RKO (cell line): ENCODE results near the gene AGRN.
"Not testable (repeated sequence)": the region's sequence is repeated elsewhere in the genome, so short reads cannot be mapped to it uniquely, and the experiment has no call there.

Experiments used
- DNase-seq: peaks from one replicate; pipeline ENCODE4 v3.0.0-alpha.2; 2016; ENCODE audit warnings: low spot score

Gene AGRN

DNA sequence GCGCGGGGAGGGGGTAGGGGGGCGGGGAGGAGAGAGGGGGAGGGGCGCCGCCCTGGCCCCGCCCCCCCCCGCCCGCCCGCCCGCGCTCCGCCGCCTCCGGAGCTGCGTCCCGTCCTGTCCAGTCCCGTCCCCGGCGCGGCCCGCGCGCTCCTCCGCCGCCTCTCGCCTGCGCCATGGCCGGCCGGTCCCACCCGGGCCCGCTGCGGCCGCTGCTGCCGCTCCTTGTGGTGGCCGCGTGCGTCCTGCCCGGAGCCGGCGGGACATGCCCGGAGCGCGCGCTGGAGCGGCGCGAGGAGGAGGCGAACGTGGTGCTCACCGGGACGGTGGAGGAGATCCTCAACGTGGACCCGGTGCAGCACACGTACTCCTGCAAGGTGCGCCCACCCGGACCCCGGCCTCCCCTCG is at the start of gene AGRN:
Gene AGRN, plus strand, starts transcription at position 121 of the 405 bp plus-strand sequence. Its CDS starts 53 bp downstream, at position 174.
- peak; percentile 55 for DNase-seq

DNA sequence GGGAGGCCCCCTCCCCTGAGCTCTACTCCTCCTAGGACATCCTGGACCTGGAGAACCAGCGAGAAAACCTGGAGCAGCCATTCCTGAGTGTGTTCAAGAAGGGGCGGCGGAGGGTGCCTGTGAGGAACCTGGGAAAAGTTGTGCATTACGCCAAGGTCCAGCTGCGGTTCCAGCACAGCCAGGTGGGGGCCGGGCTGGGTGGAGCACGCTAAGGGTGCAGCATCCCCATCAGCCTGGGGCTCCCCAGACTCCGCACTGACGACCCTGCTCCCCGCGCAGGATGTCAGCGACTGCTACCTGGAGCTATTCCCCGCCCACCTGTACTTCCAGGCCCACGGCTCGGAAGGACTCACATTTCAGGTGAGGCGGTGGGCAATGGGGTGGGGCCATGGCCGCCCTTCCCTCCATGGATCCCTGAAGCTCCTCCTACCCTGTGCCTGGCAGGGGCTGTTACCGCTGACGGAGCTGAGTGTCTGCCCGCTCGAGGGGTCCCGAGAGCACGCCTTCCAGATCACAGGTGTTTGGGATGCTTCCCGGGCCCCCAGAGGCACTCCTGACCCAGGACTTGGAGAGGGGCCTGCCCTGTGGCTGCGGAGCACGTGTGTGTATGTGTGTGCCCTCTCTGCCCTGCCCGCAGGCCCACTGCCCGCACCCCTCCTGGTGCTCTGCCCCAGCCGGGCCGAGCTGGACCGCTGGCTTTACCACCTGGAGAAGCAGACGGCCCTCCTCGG is 49.5 kb upstream of the AGRN start:
- DNase-seq = no peak

- DNase-seq = no peak
Measured at GRCh38 chr1:970973-971730, 48.8 kb upstream of the AGRN start.

- no peak for DNase-seq
Measured at GRCh38 chr1:971751-972506, 48.0 kb upstream of the AGRN start.

- no peak for DNase-seq
Measured at GRCh38 chr1:972726-973458, 47.0 kb upstream of the AGRN start.

GRCh38 chr1:973459-974292 is 46.2 kb upstream of the AGRN start:
- DNase-seq = no peak

DNA sequence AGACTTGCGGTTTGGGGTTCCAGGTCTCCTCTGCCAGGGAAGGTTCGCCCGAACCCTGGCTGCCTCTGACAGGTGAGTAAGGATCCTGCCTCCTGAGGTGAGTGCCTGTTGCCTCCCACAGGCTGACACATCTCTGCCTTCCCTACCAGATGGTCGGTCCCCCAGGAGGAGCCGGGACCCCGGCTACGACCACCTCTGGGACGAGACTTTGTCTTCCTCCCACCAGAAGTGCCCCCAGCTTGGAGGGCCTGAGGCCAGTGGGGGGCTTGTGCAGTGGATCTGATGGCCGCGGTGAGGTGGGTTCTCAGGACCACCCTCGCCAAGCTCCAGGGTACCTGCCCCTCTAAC is 45.7 kb upstream of the AGRN start:
- no peak for DNase-seq

GRCh38 chr1:974687-975328 is 45.1 kb upstream of the AGRN start:
- DNase-seq = no peak

- no peak for DNase-seq
Measured at GRCh38 chr1:975365-975764, 44.6 kb upstream of the AGRN start.

GRCh38 chr1:975896-976683 is 43.8 kb upstream of the AGRN start:
- peak; percentile 84 for DNase-seq

- DNase-seq = not testable (repeated sequence)
Measured at GRCh38 chr1:976791-977190, 43.1 kb upstream of the AGRN start.

DNA sequence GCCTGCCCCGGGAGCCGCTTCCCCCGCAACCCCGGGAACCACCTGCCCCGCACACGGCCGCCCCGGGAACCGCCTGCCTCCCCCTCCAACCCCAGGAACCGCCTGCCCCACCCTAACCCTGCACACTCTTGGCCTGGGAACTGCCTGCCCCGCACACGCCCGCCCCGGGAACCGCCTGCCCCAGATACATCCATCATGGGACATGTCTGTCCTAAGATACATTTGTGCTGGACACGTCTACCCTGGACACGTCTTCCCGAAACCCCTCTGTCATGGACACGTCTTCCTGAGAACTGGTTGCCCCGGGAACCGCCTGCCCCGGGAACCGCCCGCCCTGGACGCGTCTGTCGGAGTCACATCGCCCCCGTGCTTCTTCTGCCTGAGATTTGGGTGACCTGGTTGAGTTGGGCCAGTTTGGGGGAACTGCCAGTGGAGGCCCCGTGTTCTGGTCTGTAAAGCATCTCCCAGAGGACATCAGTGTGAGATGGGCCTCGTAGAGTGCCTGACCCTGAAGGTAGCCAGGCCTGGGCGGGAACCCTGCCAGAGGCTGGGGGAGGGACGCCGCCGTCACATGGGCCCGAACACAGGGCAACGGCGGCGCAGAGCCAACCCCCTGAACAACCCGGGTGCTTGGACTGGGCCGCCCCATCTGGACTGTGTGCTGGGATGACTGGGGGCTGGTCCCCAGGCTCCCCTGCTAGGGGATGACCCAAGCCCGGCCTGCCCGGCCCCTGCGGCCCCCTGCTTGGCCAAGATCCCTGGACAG is 41.7 kb upstream of the AGRN start:
- DNase-seq = peak; percentile 60

DNA sequence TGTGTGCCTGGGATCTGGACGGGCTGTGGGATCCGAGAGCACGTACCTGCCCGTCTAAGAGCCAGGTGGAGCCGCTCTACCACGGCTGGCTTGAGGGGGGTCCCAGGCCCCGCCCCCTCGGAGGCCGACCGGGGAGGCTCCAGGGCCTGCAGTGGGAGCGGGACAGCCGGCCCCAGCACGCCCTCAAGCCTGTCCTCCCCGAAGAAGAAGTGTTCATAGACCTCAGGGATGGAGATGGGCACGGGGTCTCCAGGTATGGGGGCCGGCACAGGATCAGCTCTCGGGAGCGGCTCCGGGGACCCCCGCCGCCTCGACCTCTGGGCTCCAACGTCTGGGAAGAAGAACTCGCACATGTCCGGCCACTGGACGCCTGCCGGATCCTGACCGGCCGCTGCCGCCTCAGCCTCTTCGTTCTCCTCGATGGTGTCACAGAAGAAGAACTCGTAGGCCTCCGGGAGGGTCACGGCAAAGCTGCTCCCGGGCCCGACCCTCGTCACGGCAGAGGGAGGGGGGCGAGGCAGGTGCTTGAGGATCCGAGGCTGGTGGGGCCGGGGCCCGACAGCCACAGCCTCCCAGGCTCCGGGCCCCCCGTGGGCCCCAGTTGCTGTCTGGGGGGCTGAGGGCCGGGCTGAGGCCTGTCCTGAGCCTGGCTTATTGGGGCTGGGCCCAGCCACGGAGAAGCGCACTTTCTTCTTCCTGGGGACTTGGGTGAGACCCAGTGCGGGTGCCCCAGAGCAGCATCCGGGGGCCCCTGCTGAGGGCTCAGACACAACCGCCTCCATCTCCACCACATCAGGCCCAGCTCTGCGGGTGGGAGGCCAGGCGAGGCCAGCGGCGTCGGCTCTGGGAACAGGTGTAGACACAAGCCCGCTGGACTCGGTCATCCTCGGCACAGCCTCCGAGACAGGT is 40.8 kb upstream of the AGRN start:
- no peak for DNase-seq

- DNase-seq = no peak
Measured at GRCh38 chr1:979744-980072, 40.2 kb upstream of the AGRN start.

DNA sequence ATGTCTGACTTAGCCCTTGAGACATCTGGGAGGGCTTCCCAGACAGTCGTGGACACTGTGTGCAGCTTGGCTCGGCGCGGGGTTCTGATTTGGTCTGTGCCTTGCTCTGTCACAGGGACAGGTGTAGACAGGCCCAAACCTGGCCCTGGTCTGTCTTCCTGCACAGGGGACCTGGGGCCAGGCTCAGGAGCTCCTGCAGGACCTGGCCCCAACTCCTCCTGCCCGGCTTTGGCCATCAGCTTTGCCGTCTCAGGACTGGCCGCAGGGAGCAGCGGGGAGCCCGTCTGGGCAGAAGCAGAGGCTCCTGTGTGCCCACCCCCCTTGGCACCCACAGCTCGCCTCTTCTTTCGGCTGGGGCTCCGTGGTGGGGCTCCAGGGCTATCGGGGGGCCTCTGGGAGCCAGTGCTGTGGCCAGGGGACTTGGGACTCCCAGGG is 39.8 kb upstream of the AGRN start:
- DNase-seq = no peak

- DNase-seq = no peak
Measured at GRCh38 chr1:980602-981395, 39.1 kb upstream of the AGRN start.

- no peak for DNase-seq
Measured at GRCh38 chr1:981491-981954, 38.4 kb upstream of the AGRN start.
